ENCODE measurements around the gene FOXC1.

FOXC1 gene

DNA sequence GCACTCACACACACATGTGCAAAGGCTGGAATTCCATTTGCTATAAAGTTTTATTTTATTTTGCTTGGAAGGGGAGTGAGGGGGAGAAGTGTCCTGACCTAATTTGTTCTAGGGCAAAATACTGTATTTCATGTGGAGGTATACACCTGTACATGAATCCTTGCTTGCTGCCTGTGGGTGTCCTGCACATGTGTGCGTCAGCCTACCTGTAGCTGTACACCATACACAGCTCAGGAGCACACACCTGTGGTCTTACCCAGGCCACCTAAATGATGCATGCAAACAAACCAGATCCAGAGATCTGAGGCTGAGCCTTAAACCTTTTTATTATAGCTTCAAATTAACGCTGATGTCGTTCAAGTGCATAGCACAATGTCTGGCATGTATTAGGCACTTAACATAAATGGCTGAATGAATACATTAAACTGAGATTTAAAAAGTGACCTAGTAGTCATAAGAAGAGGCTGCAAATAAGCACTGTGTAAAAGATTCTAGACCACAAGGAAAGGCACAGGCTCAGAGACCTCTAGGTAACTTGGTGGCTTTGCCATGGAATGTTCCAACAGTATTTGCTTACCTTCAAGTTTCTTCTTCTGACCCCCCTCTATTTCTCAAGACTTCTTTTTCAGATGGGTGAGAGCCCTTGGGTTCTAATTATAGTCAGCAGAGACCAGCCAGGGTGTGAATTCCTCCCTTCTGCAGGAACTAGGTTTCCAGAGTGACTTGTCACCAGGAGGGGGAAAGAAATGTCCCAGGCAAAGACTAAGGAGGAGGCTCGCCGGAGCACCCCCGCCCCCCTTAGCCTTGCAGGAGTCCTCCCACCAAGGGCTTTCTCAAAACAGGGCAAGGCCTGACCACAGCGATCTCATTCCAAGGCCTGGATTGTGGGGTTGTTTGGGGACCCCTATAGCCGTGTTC, 13.4 kb downstream of the FOXC1 start:
- no peaks in the 10 kb centered on the region for H3K4me1 ChIP-seq (ENCODE audit: insufficient read depth, poor library complexity, severe bottlenecking)
- ATAC-seq (ENCODE audit: low read depth) (no peak), DNase-seq (ENCODE audit: low spot score) (peak; percentile 4)
- no peak overlapping the region for H3K27ac ChIP-seq (ENCODE audit: poor library complexity, severe bottlenecking)
- H3K36me3 ChIP-seq (ENCODE audit: low read depth): no peaks in the 10 kb centered on the region
- TF ChIP-seq, protein P1, sequence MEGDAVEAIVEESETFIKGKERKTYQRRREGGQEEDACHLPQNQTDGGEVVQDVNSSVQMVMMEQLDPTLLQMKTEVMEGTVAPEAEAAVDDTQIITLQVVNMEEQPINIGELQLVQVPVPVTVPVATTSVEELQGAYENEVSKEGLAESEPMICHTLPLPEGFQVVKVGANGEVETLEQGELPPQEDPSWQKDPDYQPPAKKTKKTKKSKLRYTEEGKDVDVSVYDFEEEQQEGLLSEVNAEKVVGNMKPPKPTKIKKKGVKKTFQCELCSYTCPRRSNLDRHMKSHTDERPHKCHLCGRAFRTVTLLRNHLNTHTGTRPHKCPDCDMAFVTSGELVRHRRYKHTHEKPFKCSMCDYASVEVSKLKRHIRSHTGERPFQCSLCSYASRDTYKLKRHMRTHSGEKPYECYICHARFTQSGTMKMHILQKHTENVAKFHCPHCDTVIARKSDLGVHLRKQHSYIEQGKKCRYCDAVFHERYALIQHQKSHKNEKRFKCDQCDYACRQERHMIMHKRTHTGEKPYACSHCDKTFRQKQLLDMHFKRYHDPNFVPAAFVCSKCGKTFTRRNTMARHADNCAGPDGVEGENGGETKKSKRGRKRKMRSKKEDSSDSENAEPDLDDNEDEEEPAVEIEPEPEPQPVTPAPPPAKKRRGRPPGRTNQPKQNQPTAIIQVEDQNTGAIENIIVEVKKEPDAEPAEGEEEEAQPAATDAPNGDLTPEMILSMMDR (IDR thresholded peaks at IDR 0.05; ENCODE audit: poor library complexity, severe bottlenecking): no peak
- H3K9me3 ChIP-seq (ENCODE audit: severe bottlenecking): no peaks in the 10 kb centered on the region
- H3K27me3 ChIP-seq (ENCODE audit: insufficient read depth, poor library complexity, severe bottlenecking): no peaks in the 10 kb centered on the region
- no peak overlapping the region for H3K4me3 ChIP-seq (ENCODE audit: severe bottlenecking)

DNA sequence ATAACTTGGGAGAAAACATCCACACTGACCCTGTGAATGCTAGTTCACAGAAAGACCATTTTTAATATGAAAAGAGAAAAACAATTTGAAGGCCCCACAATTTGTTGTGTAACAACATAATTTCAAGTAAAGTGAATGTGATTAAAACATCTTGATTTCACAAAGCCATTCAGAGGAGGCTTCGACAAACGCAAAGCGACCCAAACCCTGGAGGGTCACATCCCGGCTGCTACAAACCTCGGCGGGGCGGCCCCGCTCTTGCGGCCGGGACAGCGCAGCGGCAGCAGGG, 14.0 kb downstream of the FOXC1 start:
- no peak for ATAC-seq (ENCODE audit: low read depth)
- TF ChIP-seq, protein P1 (IDR thresholded peaks at IDR 0.05; ENCODE audit: poor library complexity, severe bottlenecking): no peak
- H3K27me3 ChIP-seq (ENCODE audit: insufficient read depth, poor library complexity, severe bottlenecking): no peaks in the 10 kb centered on the region

DNA sequence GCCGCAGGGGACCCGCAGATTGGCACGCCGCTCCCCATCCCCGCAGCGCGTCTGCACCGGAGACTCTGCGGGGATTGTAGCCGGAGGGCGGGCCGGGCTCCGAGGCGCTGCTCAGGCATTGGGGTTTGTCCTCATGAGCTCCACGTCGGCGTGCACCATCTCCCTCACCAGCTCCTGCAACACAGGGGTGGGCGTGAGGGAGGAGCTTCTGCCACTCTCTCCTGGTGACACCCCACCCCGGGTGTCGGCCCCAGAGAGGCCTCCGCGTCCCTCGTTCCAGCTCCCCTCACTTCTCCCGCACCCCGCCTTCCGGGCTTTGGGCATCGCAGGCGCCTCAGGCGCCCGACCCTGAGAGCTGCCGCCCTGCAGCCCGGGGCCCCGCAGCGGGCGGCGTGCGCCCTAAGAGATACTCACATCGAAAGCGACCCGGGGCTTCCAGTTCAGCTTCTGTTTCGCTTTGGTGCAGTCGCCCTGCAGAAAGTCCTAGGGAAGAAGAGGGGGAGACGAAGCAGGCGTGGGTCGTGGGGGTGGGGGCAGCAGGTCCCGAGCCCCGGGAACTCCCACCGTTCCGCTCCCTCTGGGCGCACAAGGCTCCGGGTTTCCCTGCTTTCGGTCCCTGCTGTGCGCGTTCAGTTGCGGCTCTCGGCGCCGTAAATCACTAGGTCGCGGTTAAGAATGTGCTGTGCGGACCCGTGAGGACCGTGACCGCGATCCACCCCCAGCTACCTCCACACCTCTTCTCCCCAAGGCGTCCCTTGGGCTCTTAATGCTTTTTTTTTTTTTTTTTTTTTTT, 14.5 kb downstream of the FOXC1 start:
- ATAC-seq (ENCODE audit: low read depth) (peak; percentile 43), DNase-seq (ENCODE audit: low spot score) (no peak)
- H3K9me3 ChIP-seq (ENCODE audit: severe bottlenecking): no peaks in the 10 kb centered on the region
- H3K4me1 ChIP-seq (ENCODE audit: insufficient read depth, poor library complexity, severe bottlenecking): no peaks in the 10 kb centered on the region
- TF ChIP-seq, protein P1 (IDR thresholded peaks at IDR 0.05; ENCODE audit: poor library complexity, severe bottlenecking): no peak
- H3K27me3 ChIP-seq (ENCODE audit: insufficient read depth, poor library complexity, severe bottlenecking): no peaks in the 10 kb centered on the region
- peak overlapping the region; percentile 39 for H3K4me3 ChIP-seq (ENCODE audit: severe bottlenecking)
- H3K27ac ChIP-seq (ENCODE audit: poor library complexity, severe bottlenecking): no peak overlapping the region
- H3K36me3 ChIP-seq (ENCODE audit: low read depth): no peaks in the 10 kb centered on the region

More for the DNA sequence above, 14.0 kb downstream of the FOXC1 start:
- H3K9me3 ChIP-seq (ENCODE audit: severe bottlenecking): no peaks in the 10 kb centered on the region
- DNase-seq (ENCODE audit: low spot score): no peak
- H3K36me3 ChIP-seq (ENCODE audit: low read depth): no peaks in the 10 kb centered on the region
- H3K4me3 ChIP-seq (ENCODE audit: severe bottlenecking): no peak overlapping the region
- H3K27ac ChIP-seq (ENCODE audit: poor library complexity, severe bottlenecking): no peak overlapping the region
- H3K4me1 ChIP-seq (ENCODE audit: insufficient read depth, poor library complexity, severe bottlenecking): no peaks in the 10 kb centered on the region

DNA sequence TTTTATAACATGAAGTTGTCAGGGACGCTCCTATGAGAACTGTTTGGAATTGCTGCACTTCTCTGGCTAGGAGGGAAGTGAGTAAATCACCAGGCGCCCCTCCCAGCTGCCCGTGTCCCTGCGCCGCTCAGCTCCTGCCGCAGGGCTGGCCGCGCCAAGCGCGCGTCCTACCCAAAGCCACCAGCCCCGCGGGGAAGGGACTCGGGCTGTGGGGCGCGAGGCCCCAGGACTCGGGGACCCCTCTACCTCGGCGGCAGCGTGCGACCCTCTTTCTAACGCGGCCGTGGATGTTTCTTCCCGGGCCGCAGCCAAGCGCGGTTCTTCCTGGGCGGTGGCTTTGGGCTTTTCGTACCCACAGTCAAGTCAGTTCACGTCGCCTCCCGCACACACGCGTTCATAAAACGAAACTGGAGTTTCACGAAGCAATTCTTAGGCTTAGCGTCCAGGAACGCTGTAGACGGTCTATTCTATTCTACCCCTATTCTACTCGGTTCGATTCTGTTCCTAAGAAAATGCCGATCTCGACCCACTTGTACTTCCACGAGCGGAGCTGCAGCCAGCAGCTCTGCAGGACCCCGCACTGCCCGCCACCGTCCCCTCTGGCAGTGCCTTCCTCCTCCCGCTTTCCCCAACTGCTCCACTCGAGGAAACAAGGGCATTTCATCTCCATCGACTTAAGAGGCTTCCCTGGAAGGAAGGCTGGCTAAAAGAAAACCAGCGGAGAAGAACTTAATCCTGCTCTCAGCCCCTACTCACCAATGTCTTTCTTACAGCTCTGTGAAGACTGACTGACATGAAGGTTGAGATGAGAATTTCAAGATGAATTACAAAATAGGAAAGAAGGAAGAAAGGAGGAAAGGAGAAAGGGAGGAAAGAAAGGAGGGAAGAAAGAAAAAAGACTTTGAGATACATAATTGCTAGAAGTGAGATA, 15.4 kb downstream of the FOXC1 start:
- Histone ChIP-seq H3K27ac (ENCODE audit: poor library complexity, severe bottlenecking) (no peak overlapping the region), H3K9me3 (ENCODE audit: severe bottlenecking) (no peaks in the 10 kb centered on the region), H3K27me3 (ENCODE audit: insufficient read depth, poor library complexity, severe bottlenecking) (no peaks in the 10 kb centered on the region), H3K4me1 (ENCODE audit: insufficient read depth, poor library complexity, severe bottlenecking) (no peaks in the 10 kb centered on the region), H3K36me3 (ENCODE audit: low read depth) (no peaks in the 10 kb centered on the region), H3K4me3 (ENCODE audit: severe bottlenecking) (peak overlapping the region; percentile 39)
- ATAC-seq (ENCODE audit: low read depth): peak; percentile 87
- TF ChIP-seq, protein P1 (IDR thresholded peaks at IDR 0.05; ENCODE audit: poor library complexity, severe bottlenecking): no peak
- no peak for DNase-seq (ENCODE audit: low spot score)
